ENCODE results near the gene FOXD2.

The FOXD2 gene

DNA sequence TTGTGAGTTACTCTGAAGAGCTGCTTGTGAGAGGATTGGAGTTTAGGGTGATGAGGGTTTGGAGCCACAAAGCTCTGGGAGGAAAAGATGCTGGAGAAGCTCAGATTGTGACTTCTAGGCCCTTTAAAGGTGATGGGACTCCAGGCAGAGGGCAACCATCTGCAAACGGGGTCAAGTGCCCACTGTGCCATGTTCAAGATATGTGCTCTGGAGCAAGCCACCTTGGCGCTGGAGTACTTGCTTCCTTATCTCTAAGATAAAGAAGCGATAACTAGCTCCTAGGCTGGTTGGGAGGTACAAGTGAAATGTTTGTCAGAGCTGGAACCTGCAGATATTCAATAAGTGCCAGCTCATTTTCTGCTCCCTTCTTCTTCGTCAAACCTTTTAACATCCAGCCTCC lies 36.1 kb upstream of the FOXD2 start:
- TF ChIP-seq PRDM10 (tag by site-specific recombination; IDR thresholded peaks at IDR 0.05) (no peak), WT1 (tag by site-specific recombination; IDR thresholded peaks at IDR 0.05) (no peak), ZNF610 (tag by site-specific recombination; IDR thresholded peaks at IDR 0.05; ENCODE audit: borderline replicate concordance) (no peak), TCF7L2 (IDR thresholded peaks at IDR 0.05; ENCODE audit: borderline replicate concordance, low read depth, low read length) (no peak), ZNF692 (tag by site-specific recombination; IDR thresholded peaks at IDR 0.05) (no peak), ZSCAN18 (tag by site-specific recombination; IDR thresholded peaks at IDR 0.05) (no peak), ZXDB (tag by site-specific recombination; IDR thresholded peaks at IDR 0.05) (no peak)
- Histone ChIP-seq H3K9me3 (ENCODE audit: control insufficient read depth, insufficient read depth, low read depth, low read length) (no peaks in the 10 kb centered on the region), H3K4me1 (ENCODE audit: control insufficient read depth, insufficient read depth, low read length) (no peaks in the 10 kb centered on the region), H3K27ac (ENCODE audit: extremely low read depth, low read depth, low read length) (no peak overlapping the region), H3K36me3 (ENCODE audit: control insufficient read depth in 2 of 2, insufficient read depth in 1 of 2, low read length in 2 of 2) (no peaks in the 10 kb centered on the region), H3K4me3 (ENCODE audit: low read depth, low read length) (no peak overlapping the region)
- ChIA-PET CTCF (interaction anchor here (0.5 to 5.3 kb wide), 5 partner anchors 12 to 187 kb away, joined by 3 to 32 read pairs (median 6); partner anchors contain the start of gene FOXD2), POLR2A (interaction anchor here (1.0 kb wide), 1 partner anchor 13 kb away, joined by 3 read pairs; no protein-coding TSS in a partner anchor)

- POLR2A ChIA-PET: no interaction called here
- H3K4me3 ChIP-seq (ENCODE audit: low read depth, low read length): no peak overlapping the region
- TF ChIP-seq HIC1 (tag by site-specific recombination; IDR thresholded peaks at IDR 0.05) (no peak), ZNF214 (tag by site-specific recombination; IDR thresholded peaks at IDR 0.05; ENCODE audit: borderline replicate concordance) (no peak), ZFP3 (tag by site-specific recombination; IDR thresholded peaks at IDR 0.05; ENCODE audit: low read depth) (no peak), ZNF791 (tag by site-specific recombination; IDR thresholded peaks at IDR 0.05) (no peak), ZNF560 (tag by site-specific recombination; IDR thresholded peaks at IDR 0.05; ENCODE audit: borderline replicate concordance) (no peak), ZNF26 (tag by site-specific recombination; IDR thresholded peaks at IDR 0.05) (no peak), ZNF518A (tag by site-specific recombination; conservative IDR thresholded peaks at IDR 0.05; ENCODE audit: low read depth) (no peak), ZNF629 (tag by site-specific recombination; IDR thresholded peaks at IDR 0.05) (no peak)
These were observed 35.3 kb upstream of the FOXD2 start for GRCh38 chr1:47402591-47402990.

More at GRCh38 chr1:47402591-47402990, 35.3 kb upstream of the FOXD2 start:
- Histone ChIP-seq H3K4me1 (ENCODE audit: control insufficient read depth, insufficient read depth, low read length) (no peaks in the 10 kb centered on the region), H3K36me3 (ENCODE audit: control insufficient read depth in 2 of 2, insufficient read depth in 1 of 2, low read length in 2 of 2) (no peaks in the 10 kb centered on the region), H3K9me3 (ENCODE audit: control insufficient read depth, insufficient read depth, low read depth, low read length) (no peaks in the 10 kb centered on the region), H3K27ac (ENCODE audit: extremely low read depth, low read depth, low read length) (no peak overlapping the region)
- CTCF ChIA-PET: interaction anchor here (0.6 to 2.1 kb wide), 5 partner anchors 14 to 324 kb away, joined by 3 to 9 read pairs (median 6); partner anchors contain the start of gene FOXD2
